NCI-H460 (cell line): ENCODE measurements around the gene C5orf52. TPM values are rescaled to one million over a fixed set of nuclear protein-coding genes. Genes with fewer than 3 reads are reported as not detected.
"Not testable (repeated sequence)": the region's sequence is repeated elsewhere in the genome, so short reads cannot be mapped to it uniquely, and the experiment has no call there.

ENCODE experiments used
- DNase-seq: peaks from one replicate; pipeline ENCODE4 v3.0.0-alpha.2; 2016; ENCODE audit warnings: low read depth; ENCODE audit errors: extremely low read depth
- total RNA-seq: library from RNA; depleted of rRNA; stranded (reverse); fragments of >200 nt; shearing (Covaris generic); gene quantifications from 2 replicates; pipeline ENCODE4 v1.2.3, GENCODE V29; 2014

Gene C5orf52
- total RNA-seq, 1 experiment from 2014 or later: not detected

DNA sequence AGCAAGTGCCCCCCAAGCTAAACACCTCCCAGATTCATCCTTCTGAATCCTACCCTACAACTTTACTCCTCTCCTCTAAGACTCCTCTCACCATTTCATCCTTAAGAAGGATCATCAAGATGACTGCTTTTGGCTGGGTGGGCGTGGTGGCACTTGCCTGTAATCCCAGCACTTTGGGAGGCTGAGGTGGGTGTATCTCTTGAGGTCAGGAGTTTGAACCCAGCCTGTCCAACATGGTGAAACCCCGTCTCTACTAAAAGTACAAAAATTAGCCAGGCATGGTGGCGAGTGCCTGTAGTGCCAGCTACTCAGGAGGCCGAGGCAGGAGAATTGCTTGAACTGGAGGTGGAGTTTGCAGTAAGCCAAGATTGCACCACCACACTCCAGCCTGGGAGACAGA lies 3.0 kb downstream of the C5orf52 start:
- not testable (repeated sequence) for DNase-seq

DNA sequence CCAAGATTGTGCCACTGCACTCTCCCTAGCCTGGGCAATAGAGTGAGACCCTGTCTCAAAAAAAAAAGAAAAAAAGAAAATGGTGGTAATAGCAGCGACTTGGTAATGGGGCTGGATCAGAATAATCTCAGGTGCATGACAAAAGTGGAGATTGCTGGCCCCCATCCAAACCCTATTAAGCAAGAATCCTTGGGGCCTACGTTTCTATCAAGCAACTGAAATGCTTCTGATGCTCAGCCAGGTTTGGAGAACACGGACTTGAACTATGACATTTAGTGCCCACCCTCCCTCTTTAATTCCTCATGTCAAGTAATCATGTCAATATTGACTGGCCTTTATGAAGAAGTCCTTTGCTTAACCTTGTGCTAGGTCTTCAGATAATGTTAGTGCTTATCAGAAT lies 6.6 kb downstream of the C5orf52 start:
- DNase-seq: no peak

- no peak for DNase-seq
Measured at GRCh38 chr5:157679801-157680200, 8.5 kb downstream of the C5orf52 start.

DNA sequence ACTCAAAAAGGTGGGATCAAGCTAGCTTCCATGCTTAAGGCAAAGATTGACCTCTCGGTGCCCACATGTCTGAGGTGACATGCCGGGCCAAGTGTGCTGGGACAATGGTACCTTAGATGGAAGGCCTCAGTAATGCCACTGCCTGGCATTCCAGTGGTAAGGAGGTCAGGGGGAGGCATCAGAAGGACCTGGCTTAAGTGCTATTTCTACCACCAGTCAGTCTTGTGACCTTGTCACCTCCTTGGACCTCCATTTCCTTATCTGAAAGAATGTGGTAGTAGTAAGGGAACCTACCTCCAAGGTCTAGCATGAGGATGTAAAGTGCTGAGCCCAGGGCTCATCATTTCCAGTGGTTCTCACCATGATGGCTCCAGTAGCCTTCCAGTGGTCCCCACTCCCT lies 8.9 kb downstream of the C5orf52 start:
- DNase-seq: no peak

DNA sequence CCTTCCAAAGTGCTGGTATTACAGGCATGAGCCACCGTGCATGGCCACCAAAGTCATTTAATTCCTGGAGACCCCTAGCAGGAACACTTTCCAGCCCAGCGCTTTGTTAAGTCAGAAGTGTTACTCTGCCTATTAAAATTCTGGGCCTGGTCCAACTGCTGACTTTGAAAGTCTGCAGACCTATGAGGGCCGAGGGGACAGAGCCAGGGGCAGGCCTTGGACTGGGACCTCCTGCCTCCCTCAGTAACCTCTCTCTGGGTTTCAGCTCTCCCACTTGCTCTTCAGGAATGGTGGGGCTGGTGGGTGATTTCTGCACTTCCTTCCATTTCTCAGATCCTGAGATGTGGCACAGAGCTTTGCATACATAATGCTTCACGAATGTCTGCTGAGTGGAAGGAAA lies 9.7 kb downstream of the C5orf52 start:
- no peak for DNase-seq

- no peak for DNase-seq
Measured at GRCh38 chr5:157682257-157682656, 10.9 kb downstream of the C5orf52 start.

GRCh38 chr5:157686276-157687197 lies 15.2 kb downstream of the C5orf52 start:
- DNase-seq: not testable (repeated sequence)

- no peak for DNase-seq
Measured at GRCh38 chr5:157687198-157687554, 15.8 kb downstream of the C5orf52 start.

DNA sequence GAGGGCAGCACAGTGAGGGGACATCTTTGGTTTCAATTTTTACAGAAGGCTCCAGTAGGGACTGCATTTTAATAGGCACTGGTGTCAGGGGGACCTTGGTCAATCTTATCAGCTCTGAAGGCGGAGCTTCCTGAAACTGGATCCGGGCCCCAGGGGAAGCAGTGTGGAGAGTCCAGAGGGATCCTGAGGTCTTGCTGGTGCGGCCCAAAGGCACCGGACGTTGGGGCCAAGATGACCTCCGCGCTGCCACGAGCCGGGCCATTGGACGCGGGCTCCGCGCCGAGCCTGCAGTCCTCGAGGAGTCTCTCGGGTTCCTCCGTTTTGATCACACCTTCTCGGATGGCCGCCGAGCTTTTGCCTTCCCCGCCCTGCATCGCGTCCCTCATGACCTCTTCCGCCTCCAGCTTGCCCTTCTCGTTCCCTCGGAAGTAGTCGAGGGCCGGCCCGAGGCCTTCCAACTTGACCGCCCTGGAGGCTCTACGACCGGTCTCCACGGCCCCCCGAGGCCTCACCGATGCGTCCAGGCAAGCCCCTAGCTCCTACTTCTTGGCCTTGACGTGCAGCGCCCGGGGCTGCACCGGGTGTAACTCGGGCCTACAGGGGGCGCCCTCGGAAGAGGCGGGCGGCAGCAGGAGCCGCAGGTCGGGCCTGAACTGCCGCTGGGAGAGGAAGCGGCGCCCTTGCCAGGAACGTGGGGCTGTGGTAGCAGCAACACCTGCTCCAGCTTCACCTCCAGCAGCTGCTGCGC lies 18.8 kb downstream of the C5orf52 start:
- DNase-seq: no peak

DNA sequence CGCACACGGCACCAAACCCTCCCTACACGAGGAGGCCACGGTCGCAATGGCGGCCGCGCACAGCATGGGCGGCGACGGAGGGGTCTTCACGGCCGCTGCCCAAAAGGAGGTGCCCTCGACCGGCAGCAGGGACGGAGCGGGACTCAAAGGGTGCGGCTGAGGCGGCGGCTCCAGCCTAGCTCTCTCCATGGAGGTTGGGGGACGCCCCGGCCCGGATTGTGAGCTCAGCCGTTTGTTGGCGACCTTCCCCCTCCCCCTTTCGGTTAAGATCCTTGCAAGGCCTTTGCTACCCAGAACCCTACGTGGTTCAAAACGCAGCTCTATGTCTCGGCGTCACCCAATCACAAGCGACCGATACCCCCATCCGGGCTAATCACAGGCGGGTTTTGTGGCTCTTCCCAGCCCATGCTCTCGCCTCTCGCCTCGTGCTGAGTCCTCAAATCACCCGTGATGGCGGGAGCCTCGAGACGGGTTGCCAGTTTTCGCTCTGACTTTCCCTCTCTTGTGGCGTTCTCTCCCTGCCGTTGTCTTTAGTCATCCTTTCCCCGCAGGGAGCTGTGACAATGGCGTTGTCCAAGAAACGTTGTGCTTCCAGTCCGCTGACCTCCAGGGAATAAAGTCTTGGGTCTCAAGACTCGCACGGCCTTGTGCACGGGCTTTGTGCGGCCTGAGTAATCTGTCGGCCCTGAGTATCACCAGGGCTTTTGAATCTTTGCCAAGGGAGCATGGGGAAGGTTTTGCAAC lies 19.5 kb downstream of the C5orf52 start:
- DNase-seq: no peak

- DNase-seq: not testable (repeated sequence)
Measured at GRCh38 chr5:157693816-157694215, 22.5 kb downstream of the C5orf52 start.

- DNase-seq: not testable (repeated sequence)
Measured at GRCh38 chr5:157696154-157696553, 24.8 kb downstream of the C5orf52 start.

- DNase-seq: not testable (repeated sequence)
Measured at GRCh38 chr5:157698674-157699073, 27.3 kb downstream of the C5orf52 start.

GRCh38 chr5:157703736-157704135 lies 32.4 kb downstream of the C5orf52 start:
- no peak for DNase-seq

DNA sequence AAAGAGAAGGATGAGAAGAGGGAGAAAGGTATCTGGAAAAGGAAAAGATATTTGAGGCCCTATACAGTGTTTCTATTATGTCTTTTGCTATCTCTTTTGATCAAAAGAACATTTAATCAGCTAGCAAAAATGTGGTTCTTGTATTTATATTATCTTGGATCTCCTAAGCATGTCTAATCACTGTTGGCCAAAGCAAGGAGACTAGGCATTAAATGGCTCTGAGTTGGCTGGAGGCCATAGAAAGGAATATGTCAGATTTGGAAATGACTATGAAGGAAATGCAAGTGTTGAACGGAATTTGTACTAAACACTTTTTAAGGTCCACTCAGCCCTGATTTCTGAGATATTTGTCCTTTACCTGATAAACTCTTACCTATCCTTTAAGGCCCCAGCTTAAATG lies 37.5 kb downstream of the C5orf52 start:
- DNase-seq: no peak

- DNase-seq: no peak
Measured at GRCh38 chr5:157709346-157709745, 38.0 kb downstream of the C5orf52 start.

DNA sequence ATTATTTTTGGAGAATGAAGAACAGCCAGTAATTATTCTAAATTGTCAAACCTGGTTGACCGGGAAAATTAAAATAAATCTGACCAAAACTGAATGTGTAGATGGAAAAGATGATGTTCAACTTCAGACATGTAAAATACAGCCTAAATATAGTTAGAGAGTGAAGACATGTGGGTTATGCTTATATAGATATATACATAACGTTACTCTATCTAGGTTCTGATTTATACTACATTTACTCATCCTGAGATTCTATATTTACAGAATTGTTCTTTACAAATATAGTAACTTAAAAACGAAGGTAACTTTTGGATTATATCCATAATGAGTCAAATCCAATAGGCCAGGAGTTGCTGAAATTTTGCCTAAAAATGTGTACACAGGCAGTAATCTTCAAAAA lies 39.1 kb downstream of the C5orf52 start:
- no peak for DNase-seq

DNA sequence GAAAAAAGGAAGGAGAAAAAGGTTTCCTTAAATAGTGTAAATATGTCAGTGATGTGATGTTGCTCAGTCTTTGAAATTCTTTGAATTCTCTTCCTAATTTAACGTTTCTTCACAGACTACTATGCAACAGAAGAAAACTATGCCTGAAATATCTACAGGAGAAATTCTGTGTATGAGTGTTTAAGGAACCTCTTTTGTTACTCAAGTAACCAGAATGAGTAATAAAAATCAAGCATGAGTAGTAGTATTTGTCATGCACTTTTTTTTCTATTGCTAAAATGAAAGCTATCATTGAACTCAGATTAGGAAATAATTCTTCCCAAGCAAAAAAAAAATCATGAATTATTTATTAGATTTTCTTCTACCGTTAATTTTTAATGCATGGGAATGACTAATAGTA lies 39.5 kb downstream of the C5orf52 start:
- no peak for DNase-seq

GRCh38 chr5:157713830-157714595 lies 42.7 kb downstream of the C5orf52 start:
- DNase-seq: no peak

DNA sequence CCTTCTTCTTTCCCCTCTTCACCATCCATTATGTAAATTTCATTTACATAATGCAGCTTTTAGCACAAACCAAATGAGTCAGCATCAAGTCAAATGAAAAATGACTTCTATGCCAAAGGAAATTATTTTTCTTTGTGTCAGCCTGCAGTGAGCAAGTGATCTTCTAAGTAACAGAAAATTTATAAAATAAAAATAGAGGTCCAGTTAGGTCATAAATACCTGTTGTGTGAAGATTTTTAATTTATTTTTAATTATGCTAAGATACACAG lies 43.2 kb downstream of the C5orf52 start:
- DNase-seq: no peak

- peak; percentile 60 for DNase-seq
Measured at GRCh38 chr5:157718519-157718918, 47.2 kb downstream of the C5orf52 start.
